HG03469 (cell line): Measurements from ENCODE around the gene CATSPERE.
A peak's percentile ranks its signal among the peaks of the same experiment; 100 is the strongest.

Experiments used
- ATAC-seq: cut with Tn5 transposase; IDR thresholded peaks from one replicate; pipeline ENCODE4 v1.9.1; 2021; ENCODE audit warnings: mild to moderate bottlenecking, moderate library complexity, moderate number of reproducible peaks; ENCODE audit not compliant: unreplicated experiment

The CATSPERE gene

GRCh38 chr1:244615301-244615700, 154.2 kb downstream of the CATSPERE start:
- no peak for ATAC-seq

GRCh38 chr1:244626709-244627108, 165.6 kb downstream of the CATSPERE start:
- ATAC-seq: no peak

GRCh38 chr1:244628789-244629188, 167.7 kb downstream of the CATSPERE start:
- no peak for ATAC-seq

GRCh38 chr1:244633140-244633539, 172.1 kb downstream of the CATSPERE start:
- no peak for ATAC-seq

GRCh38 chr1:244634546-244634945, 173.5 kb downstream of the CATSPERE start:
- no peak for ATAC-seq

GRCh38 chr1:244636488-244637259, 175.6 kb downstream of the CATSPERE start:
- no peak for ATAC-seq

- ATAC-seq: no peak
These were observed 178.5 kb downstream of the CATSPERE start for GRCh38 chr1:244639561-244639960.

GRCh38 chr1:244640917-244641316, 179.8 kb downstream of the CATSPERE start:
- no peak for ATAC-seq

- ATAC-seq: no peak
These were observed 181.5 kb downstream of the CATSPERE start for GRCh38 chr1:244642526-244642925.

- no peak for ATAC-seq
These were observed 181.9 kb downstream of the CATSPERE start for GRCh38 chr1:244642988-244643387.

GRCh38 chr1:244645414-244645813, 184.3 kb downstream of the CATSPERE start:
- ATAC-seq: no peak

- ATAC-seq: no peak
These were observed 184.8 kb downstream of the CATSPERE start for GRCh38 chr1:244645890-244646289.

- ATAC-seq: no peak
These were observed 186.7 kb downstream of the CATSPERE start for GRCh38 chr1:244647819-244648218.

- ATAC-seq: no peak
These were observed 191.0 kb downstream of the CATSPERE start for GRCh38 chr1:244651956-244652622.

GRCh38 chr1:244652623-244653438, 191.8 kb downstream of the CATSPERE start, which contains the start of gene DESI2:
DESI2 (plus strand) TSS chr1:244653126; CDS start chr1:244653314, 188 bp downstream.
- ATAC-seq: peak; percentile 93

- ATAC-seq: no peak
These were observed 192.5 kb downstream of the CATSPERE start for GRCh38 chr1:244653439-244654107.

GRCh38 chr1:244654108-244655038, 193.3 kb downstream of the CATSPERE start:
- ATAC-seq: no peak

GRCh38 chr1:244655186-244655585, 194.1 kb downstream of the CATSPERE start:
- ATAC-seq: no peak

- ATAC-seq: no peak
These were observed 196.3 kb downstream of the CATSPERE start for GRCh38 chr1:244657421-244657820.

- ATAC-seq: no peak
These were observed 198.6 kb downstream of the CATSPERE start for GRCh38 chr1:244659694-244660093.
